Heart left ventricle (tissue), 13 donors: ENCODE measurements around the gene ELF4.

Source experiments
- POLR2A ChIP-seq, 2 donors: fragments of 450-650 bp; IDR thresholded peaks; one replicate each; pipeline ENCODE4 v1.6.1; 2017; ENCODE audit warnings: antibody characterized with exemption in 2 of 2, mild to moderate bottlenecking in 2 of 2, moderate library complexity in 2 of 2
- TF ChIP-seq, protein P1 (sequence below), 12 donors: fragments of 200-600 bp; sonication (generic) in 4 of 12; IDR thresholded peaks; one replicate each; pipeline versions ENCODE4 v1.5.0 to v1.8.0; 2018 to 2022; ENCODE audit warnings: antibody characterized with exemption in 12 of 12, mild to moderate bottlenecking in 5 of 12
- donor health status: ischemic (EF 13 %, LVEDD 7.1; RV severe dilation, severe dysfunction).
- donor health status: DM: no; HTN: yes; CAD: no.
- donor health status: DM: no; HTN: no; CAD: no.
- donor health status: ischemic (EF 25% LVEDD 6.9; RV normal size, moderate dysfunction).
- donor health status: ischemic (EF 25% LVEDD 5.7; RV mildly dilated, moderate dysfunction).
- donor health status: ischemic (EF 35%, LVEDD 5.7; RV mildly dilated, moderate dysfunction).
- donor health status: nonischemic (EF 11% LVEDD 7.7; RV severe dilation, severe dysfunction).
- donor health status: DM: yes; HTN: yes; CAD: no.
- donor health status: PGD.
- donor health status: ischemic (EF 29% LVEDD 5.4; RV normal size, mild dysfunction).
- donor health status: nonischemic (EF 23%, LVEDD 6.1; RV moderate dilation, normal function).

DNA sequence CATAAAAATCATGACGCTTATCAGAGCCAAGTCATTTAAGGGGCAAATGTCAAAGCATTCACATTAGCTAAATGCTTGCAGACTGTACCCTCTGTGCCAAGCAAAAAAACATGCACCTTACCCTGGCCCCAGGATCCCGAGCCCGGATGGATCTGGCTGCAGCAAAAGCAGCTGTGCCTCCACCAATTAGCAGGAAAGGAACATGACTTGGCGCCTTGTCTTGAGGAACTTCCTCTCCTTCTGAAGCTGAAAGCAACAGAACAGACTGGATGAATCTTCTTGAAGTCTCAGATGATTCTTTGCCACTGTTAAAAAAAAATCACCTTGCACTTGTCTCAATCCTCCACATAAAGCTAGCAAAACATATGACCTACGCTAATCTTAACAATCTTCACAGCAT is 37.3 kb upstream of the ELF4 start:
- TF ChIP-seq, protein P1, sequence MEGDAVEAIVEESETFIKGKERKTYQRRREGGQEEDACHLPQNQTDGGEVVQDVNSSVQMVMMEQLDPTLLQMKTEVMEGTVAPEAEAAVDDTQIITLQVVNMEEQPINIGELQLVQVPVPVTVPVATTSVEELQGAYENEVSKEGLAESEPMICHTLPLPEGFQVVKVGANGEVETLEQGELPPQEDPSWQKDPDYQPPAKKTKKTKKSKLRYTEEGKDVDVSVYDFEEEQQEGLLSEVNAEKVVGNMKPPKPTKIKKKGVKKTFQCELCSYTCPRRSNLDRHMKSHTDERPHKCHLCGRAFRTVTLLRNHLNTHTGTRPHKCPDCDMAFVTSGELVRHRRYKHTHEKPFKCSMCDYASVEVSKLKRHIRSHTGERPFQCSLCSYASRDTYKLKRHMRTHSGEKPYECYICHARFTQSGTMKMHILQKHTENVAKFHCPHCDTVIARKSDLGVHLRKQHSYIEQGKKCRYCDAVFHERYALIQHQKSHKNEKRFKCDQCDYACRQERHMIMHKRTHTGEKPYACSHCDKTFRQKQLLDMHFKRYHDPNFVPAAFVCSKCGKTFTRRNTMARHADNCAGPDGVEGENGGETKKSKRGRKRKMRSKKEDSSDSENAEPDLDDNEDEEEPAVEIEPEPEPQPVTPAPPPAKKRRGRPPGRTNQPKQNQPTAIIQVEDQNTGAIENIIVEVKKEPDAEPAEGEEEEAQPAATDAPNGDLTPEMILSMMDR (IDR thresholded peaks at IDR 0.05) = no peak
- TF ChIP-seq POLR2A (IDR thresholded peaks at IDR 0.05) = no peak
